OCI-LY7 (cell line): ENCODE measurements around the gene ALDOB.

Experiments used
- CTCF ChIP-seq: fragments of 200-600 bp; sonication (generic); conservative IDR thresholded peaks from 2 replicates; pipeline ENCODE4 v1.5.1; 2014; ENCODE audit warnings: mild to moderate bottlenecking, antibody characterized with exemption, low read length, moderate library complexity, mixed read lengths
- EZH2phosphoT487 ChIP-seq: fragments of 200-600 bp; sonication (generic); IDR thresholded peaks from 2 replicates; pipeline ENCODE4 v1.6.1; 2018; ENCODE audit warnings: low read depth, borderline replicate concordance, mild to moderate bottlenecking, mixed run types, antibody characterized with exemption, low read length, moderate library complexity, mixed read lengths

GRCh38 chr9:101481261-101481660, 45.7 kb upstream of the ALDOB start:
- TF ChIP-seq CTCF (no peak), EZH2phosphoT487 (no peak)
